Measurements from ENCODE around the gene SDCBP2. TPM values are rescaled to one million over a fixed set of nuclear protein-coding genes. Genes with fewer than 3 reads are reported as not detected.

SDCBP2 gene
- total RNA-seq, 1 experiment from 2014 or later: 2.6 TPM

DNA sequence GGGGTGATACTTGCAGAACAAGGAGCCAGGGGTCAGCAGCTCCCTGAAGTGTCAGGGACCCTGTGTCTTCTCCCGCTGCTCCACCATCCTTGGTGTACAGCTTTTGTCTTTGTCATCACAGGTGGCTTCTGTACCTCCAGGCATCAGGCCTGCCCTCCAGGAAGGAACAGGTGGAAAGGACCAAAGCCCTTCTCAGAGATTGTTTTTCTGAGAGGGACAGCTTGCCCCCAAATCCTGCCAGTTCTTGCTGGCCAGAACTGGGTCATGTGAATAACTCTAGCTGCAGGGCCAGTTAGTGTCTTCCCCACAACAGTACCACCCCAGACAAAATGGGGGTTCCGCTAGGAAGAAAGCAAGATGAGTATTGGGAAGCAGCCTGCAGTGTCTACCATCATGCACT, 31.5 kb downstream of the SDCBP2 start:
- DNase-seq (ENCODE audit: low spot score): no peak

DNA sequence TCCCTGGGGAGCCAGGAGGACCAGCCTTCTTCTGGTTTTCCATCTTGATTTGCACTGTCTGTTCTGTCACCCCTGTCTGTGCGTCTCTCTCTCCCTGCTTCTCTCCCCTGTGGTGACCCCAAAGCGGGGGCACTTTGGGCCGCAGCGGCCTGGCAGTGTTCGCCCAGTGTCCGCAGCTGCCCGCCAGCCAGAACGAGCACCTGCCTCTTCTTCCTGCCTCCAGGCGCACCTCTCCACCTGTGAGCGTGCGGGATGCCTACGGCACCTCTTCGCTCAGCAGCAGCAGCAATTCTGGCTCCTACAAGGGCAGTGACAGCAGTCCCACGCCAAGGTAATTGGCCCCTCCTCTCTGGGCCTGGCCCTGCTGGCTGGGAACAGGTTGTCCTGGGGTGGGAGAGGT, 32.0 kb downstream of the SDCBP2 start:
- DNase-seq (ENCODE audit: low spot score): no peak

- no peak for DNase-seq (ENCODE audit: low spot score)
These were observed 32.8 kb downstream of the SDCBP2 start for GRCh38 chr20:1296117-1296610.

- no peak for DNase-seq (ENCODE audit: low spot score)
These were observed 33.5 kb downstream of the SDCBP2 start for GRCh38 chr20:1295276-1295930.

GRCh38 chr20:1294497-1294896, 34.4 kb downstream of the SDCBP2 start:
- no peak for DNase-seq (ENCODE audit: low spot score)

- no peak for DNase-seq (ENCODE audit: low spot score)
These were observed 35.1 kb downstream of the SDCBP2 start for GRCh38 chr20:1293641-1294379.

DNA sequence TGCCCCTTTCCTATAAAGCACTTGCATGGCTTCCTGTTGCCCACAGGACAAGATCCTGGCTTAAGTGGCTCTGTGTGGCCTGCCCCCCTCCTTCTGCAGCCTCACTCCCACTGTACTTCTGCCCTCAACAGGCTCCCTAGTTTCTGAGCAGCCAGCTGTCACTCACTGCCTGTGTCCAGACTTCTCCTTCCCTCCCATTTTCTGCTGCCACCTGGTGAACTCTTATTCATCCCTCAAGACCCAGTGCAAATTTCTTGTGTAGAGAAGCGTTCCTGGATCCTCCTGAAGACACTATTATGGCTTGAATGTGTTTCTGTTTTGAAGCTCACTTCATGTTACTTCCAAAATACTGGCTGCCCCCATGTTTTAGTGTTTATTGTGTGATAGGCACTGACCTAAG, 36.3 kb downstream of the SDCBP2 start:
- no peak for DNase-seq (ENCODE audit: low spot score)

GRCh38 chr20:1291191-1291741, 37.7 kb downstream of the SDCBP2 start:
- no peak for DNase-seq (ENCODE audit: low spot score)

GRCh38 chr20:1287787-1288569, 41.0 kb downstream of the SDCBP2 start:
- DNase-seq (ENCODE audit: low spot score): no peak

DNA sequence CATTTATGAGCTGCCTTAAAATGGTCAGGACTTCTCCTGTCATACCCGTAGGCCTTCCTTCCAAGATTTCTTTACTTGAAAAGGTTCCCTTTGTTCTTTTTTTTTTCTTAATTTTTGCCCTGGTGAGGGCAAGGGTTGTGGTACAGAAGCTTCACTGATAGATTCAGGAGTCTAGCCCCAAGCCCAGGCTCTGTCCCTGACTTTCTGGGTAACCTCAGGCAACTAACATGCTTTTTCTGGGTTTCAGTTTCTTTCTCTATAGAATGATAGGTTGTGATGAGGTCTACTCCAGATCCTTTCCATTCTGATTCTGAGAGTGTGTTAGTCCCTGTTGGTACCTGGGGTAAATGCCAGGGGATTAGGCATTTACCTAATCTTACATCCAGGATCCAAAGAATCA, 41.6 kb downstream of the SDCBP2 start:
- no peak for DNase-seq (ENCODE audit: low spot score)

DNA sequence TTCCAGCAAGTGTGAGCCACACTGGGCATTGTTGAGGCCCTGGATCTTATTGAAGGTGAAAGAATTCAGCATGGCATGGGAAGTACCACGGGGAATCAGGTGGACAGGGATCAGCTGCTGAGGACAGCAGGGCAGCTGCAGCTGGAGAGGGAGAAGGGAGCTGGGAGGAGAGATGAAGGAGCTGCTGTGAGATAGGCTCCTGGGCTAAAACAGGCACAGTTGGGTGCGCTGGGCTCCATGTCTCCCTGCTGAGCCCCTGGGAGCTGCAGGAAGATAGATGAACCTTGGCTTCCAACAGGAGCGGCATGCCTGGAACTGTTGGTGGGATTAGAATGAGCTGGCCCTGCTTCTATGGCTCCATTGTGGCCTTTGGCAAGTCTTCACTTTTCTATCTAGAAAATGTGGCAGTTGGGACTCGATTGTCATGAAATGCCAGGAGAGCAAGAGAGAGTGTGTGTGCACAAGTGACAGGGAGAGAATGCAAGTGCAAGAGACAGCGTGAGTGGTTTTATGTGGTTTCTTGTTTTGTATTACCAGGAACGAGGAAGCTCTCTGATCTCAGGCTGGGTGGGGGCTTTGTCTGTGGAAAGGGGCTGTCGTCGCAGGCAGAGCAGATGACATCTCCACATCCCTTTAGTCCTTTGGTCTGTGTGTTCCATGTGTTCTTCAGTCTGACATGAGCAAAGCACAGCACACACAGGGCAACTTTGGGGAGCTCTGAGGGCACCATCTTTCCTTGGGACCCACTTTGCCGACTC, 42.5 kb downstream of the SDCBP2 start:
- DNase-seq (ENCODE audit: low spot score): no peak

- no peak for DNase-seq (ENCODE audit: low spot score)
These were observed 45.1 kb downstream of the SDCBP2 start for GRCh38 chr20:1283522-1284510.

DNA sequence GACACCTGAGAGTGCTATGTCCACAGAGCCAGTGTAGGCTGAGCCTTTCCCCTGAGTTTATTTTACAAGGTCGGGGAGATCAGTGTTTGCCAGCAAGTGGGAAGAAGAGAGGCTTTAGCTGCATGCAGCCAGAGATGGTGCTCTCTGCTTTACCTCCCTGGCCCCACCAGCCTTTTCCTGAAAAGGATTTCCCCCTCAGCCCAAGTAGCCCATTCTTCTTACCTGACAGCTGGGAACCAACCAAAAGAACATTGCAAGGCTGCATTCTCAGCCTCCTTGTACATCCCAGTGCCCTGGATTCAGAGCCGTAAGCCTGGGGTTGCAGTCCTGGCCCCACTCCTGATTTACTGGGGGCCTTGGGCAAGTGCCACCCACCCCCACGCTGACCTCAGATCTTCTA, 46.0 kb downstream of the SDCBP2 start:
- DNase-seq (ENCODE audit: low spot score): no peak

DNA sequence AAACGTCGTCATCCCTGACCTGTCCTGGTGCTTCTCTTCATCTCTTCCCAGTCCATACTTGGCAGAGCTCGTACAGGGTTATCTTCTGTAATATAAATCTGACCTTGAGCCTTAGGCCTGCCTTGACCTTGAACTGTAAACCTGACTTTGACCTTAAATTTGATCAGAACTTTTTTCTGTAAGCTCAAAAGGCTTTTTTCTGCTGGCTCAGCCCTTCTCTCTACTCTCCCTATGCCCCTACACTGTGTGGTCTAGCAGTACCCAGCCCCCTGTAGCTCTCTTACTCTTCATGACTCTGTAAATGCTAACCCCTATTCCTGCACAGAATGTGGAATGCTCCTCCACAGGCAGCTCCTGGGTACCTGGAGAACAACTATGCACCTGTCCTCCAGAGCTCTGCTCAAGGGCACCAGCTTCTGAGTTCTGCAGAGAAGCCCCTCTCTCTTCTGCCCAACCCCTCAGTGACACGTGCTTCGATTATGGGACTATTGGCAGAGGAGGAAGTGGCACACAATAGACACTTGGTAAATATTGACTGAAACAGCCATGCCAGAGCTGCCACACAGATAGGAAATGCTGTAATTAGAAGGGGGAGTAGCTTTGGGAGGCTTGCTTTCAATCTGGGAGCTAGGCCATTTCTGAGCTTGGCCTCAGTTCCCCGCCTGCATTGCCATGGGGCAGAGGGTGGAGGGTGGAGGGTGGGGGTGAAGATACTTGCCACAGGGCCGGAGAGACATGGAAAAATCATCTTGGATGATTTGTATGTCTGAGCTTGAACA, 47.5 kb downstream of the SDCBP2 start:
- DNase-seq (ENCODE audit: low spot score): no peak

DNA sequence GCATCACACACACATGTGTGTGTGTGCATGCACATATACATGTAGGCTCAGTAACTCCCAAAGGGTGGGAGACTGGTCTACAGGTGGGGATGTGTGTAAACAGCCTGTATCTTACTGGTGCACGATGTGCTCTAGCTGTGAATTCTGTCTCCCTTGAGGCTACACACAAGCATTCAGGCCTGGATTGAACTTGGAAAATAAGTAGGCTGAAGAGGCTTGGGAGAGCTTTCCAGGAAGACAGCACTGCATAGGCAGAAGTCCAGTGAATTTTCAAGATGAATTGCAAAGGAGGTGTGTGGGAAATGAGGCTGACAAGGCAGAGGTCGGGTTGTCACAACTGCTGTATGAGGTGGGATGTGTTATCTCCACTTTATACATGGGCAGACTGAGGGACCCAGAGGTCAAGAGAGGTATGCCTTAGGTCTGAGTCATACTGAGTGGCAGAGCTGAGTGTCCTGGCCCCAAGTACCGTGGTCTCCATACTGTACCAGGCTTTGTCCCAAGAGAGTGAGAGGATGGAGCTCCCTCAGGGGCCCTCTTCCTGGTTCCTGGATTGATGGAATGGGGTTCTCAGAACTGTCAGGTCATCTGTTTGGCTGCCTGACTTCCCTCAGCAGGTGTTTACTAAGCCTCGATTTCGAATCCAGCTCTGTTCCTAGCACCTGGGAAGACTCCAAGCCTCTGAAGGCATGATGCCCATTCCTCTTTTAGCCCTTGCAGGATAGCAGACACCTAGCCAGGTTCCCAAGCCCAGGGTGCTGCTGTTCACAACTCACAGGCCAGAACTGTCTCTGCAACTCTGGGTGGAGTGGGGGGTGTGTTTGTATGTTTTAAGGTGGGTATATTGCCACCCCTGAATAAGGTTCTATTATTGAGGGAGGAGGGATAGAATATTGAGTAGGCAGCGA, 48.5 kb downstream of the SDCBP2 start:
- peak; percentile 30 for DNase-seq (ENCODE audit: low spot score)

DNA sequence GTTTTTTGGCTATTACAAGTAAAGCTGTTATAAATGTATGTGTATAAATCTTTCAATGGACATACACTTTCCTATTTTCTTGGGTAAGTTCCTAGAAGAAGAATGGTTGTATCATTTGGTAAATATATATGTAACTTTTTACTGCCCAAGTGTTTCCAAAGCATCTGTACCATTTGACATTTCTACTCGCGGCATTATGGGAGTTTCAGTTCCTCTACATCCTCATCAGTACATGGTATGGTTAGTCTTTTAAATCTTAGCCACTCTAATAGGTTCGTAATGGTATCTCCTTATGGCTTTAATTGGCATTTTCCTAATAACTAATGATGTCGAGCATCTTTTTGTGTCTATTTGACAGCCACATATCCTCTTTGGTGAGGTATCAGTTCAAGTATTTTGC, 49.9 kb downstream of the SDCBP2 start:
- no peak for DNase-seq (ENCODE audit: low spot score)

- DNase-seq (ENCODE audit: low spot score): no peak
These were observed 51.2 kb downstream of the SDCBP2 start for GRCh38 chr20:1277529-1278322.

- no peak for DNase-seq (ENCODE audit: low spot score)
These were observed 53.0 kb downstream of the SDCBP2 start for GRCh38 chr20:1275919-1276318.

All from A172 (cell line).